Neural progenitor cell (in vitro differentiated cells): ENCODE results near the gene TTC31. TPM values are rescaled to one million over a fixed set of nuclear protein-coding genes. Genes with fewer than 3 reads are reported as not detected.

Experiments used
- DNase-seq: peaks from one replicate; pipeline ENCODE4 v3.0.0-alpha.2; 2016; ENCODE audit warnings: low spot score
- H2AFZ ChIP-seq: fragments of 200-600 bp; sonication (generic); replicated peaks from 2 replicates; pipeline ENCODE4 v1.6.1; 2016; ENCODE audit warnings: antibody characterized with exemption
- H3F3A ChIP-seq: fragments of 200-600 bp; sonication (generic); 2 replicates; pipeline ENCODE4 v1.6.1; 2016; ENCODE audit warnings: antibody characterized with exemption, low read depth
- H3K27ac ChIP-seq: fragments of 200-600 bp; sonication (generic); 2 replicates; pipeline ENCODE4 v1.5.1; 2016; ENCODE audit warnings: mild to moderate bottlenecking
- H3K27me3 ChIP-seq: fragments of 200-600 bp; sonication (generic); 2 replicates; pipeline ENCODE4 v1.6.1; 2016; ENCODE audit warnings: mild to moderate bottlenecking, moderate library complexity
- H3K36me3 ChIP-seq: fragments of 200-600 bp; sonication (generic); 2 replicates; pipeline ENCODE4 v1.5.1; 2016
- H3K4me1 ChIP-seq: fragments of 200-600 bp; sonication (generic); 2 replicates; pipeline ENCODE4 v1.6.1; 2016; ENCODE audit warnings: mixed run types
- H3K4me2 ChIP-seq: fragments of 200-600 bp; sonication (generic); 2 replicates; pipeline ENCODE4 v1.6.1; 2016
- H3K4me3 ChIP-seq: fragments of 200-600 bp; sonication (generic); 2 replicates; pipeline ENCODE4 v1.5.1; 2016
- H3K79me2 ChIP-seq: fragments of 200-600 bp; sonication (generic); 2 replicates; pipeline ENCODE4 v1.6.1; 2016; ENCODE audit warnings: low read depth
- H3K9ac ChIP-seq: fragments of 200-600 bp; sonication (generic); 2 replicates; pipeline ENCODE4 v1.6.1; 2016
- H3K9me3 ChIP-seq: fragments of 200-600 bp; sonication (generic); 2 replicates; pipeline ENCODE4 v1.5.1; 2016; ENCODE audit warnings: low read depth
- H4K20me1 ChIP-seq: fragments of 200-600 bp; sonication (generic); 2 replicates; pipeline ENCODE4 v1.6.1; 2016; ENCODE audit warnings: low read depth
- H3K27ac Mint-ChIP-seq: 3 replicates; pipeline ENCODE4 v1.8.0; 2021; ENCODE audit warnings: mixed read lengths
- H3K27me3 Mint-ChIP-seq: 2 replicates; pipeline ENCODE4 v1.8.0; 2022; ENCODE audit warnings: low read depth, mild to moderate bottlenecking, inconsistent platforms, moderate library complexity, mixed read lengths; ENCODE audit not compliant: insufficient read depth
- H3K36me3 Mint-ChIP-seq: 3 replicates; pipeline ENCODE4 v1.8.0; 2021; ENCODE audit warnings: mixed read lengths
- H3K4me1 Mint-ChIP-seq: 3 replicates; pipeline ENCODE4 v1.8.0; 2021; ENCODE audit warnings: mixed read lengths
- H3K4me3 Mint-ChIP-seq: 3 replicates; pipeline ENCODE4 v1.8.0; 2021; ENCODE audit warnings: mild to moderate bottlenecking, moderate library complexity, mixed read lengths
- H3K9me3 Mint-ChIP-seq: 3 replicates; pipeline ENCODE4 v1.8.0; 2020; ENCODE audit warnings: mixed read lengths
- EZH2 ChIP-seq: fragments of 200-600 bp; sonication (generic); IDR thresholded peaks from 2 replicates; pipeline ENCODE4 v1.6.1; 2017; ENCODE audit warnings: antibody characterized with exemption, mild to moderate bottlenecking, moderate library complexity
- EZH2phosphoT487 ChIP-seq: fragments of 200-600 bp; sonication (generic); IDR thresholded peaks from 2 replicates; pipeline ENCODE4 v1.6.1; 2017; ENCODE audit warnings: antibody characterized with exemption
- total RNA-seq: library from RNA; depleted of rRNA; stranded (reverse); fragments of >200 nt; gene quantifications from 2 replicates; pipeline ENCODE4 v1.2.3, GENCODE V29; 2015; ENCODE audit warnings: low replicate concordance
- TF ChIP-seq, protein P1 (sequence below): fragments of 200-600 bp; sonication (generic); IDR thresholded peaks from 2 replicates; pipeline ENCODE4 v1.5.1; 2017; ENCODE audit warnings: antibody characterized with exemption, mild to moderate bottlenecking

TTC31 gene
- total RNA-seq, 1 donor from 2014 or later = 22.6 TPM

DNA sequence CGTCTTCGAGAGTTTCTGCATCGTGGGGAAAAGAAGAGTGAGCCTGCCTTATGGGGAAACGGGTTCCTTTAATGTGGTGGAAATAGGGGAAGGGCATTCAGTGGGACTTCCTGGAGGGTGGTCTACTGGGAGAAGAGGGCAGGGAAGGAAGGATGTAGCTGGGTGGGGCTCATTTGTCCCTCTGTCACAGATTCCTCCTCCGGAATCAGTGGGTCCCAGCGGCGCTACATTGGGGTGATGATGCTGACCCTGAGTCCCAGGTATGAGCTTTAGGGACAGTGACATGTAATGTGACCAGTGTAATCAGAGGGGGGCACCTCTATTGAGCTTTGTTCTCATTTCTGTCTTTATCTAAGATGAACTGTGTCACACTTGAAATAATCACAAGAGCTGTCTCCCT, 48.8 kb downstream of the TTC31 start:
- H3K4me1 ChIP-seq = peaks cover 16% of the 10 kb centered on the region
- peaks cover 35% of the 10 kb centered on the region for H3K79me2 ChIP-seq
- no peaks in the 10 kb centered on the region for H3K36me3 ChIP-seq
- no peak overlapping the region for H3K27ac ChIP-seq
- no peak for DNase-seq
- peak overlapping the region; percentile 96 for H3K4me3 Mint-ChIP-seq
- H3K36me3 Mint-ChIP-seq = peaks cover 26% of the 10 kb centered on the region
- H3K9me3 ChIP-seq = no peaks in the 10 kb centered on the region
- no peak overlapping the region for H2AFZ ChIP-seq
- no peaks in the 10 kb centered on the region for H3K9me3 Mint-ChIP-seq
- no peak overlapping the region for H3K9ac ChIP-seq
- peaks cover 29% of the 10 kb centered on the region for H3K4me1 Mint-ChIP-seq
- H3K27me3 ChIP-seq = no peaks in the 10 kb centered on the region
- H3K4me3 ChIP-seq = no peak overlapping the region
- peaks cover 7% of the 10 kb centered on the region for H3K27me3 Mint-ChIP-seq
- no peak overlapping the region for H3K27ac Mint-ChIP-seq
- H3K4me2 ChIP-seq = no peak overlapping the region
- H4K20me1 ChIP-seq = no peaks in the 10 kb centered on the region
- peaks cover 12% of the 10 kb centered on the region for H3F3A ChIP-seq
- TF ChIP-seq, protein P1, sequence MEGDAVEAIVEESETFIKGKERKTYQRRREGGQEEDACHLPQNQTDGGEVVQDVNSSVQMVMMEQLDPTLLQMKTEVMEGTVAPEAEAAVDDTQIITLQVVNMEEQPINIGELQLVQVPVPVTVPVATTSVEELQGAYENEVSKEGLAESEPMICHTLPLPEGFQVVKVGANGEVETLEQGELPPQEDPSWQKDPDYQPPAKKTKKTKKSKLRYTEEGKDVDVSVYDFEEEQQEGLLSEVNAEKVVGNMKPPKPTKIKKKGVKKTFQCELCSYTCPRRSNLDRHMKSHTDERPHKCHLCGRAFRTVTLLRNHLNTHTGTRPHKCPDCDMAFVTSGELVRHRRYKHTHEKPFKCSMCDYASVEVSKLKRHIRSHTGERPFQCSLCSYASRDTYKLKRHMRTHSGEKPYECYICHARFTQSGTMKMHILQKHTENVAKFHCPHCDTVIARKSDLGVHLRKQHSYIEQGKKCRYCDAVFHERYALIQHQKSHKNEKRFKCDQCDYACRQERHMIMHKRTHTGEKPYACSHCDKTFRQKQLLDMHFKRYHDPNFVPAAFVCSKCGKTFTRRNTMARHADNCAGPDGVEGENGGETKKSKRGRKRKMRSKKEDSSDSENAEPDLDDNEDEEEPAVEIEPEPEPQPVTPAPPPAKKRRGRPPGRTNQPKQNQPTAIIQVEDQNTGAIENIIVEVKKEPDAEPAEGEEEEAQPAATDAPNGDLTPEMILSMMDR = no peak
- no peak for TF ChIP-seq EZH2phosphoT487
- no peak for TF ChIP-seq EZH2

GRCh38 chr2:74532222-74532621, 49.3 kb downstream of the TTC31 start:
- Mint-ChIP-seq H3K4me1 (peaks cover 29% of the 10 kb centered on the region), H3K27me3 (peaks cover 7% of the 10 kb centered on the region), H3K9me3 (no peaks in the 10 kb centered on the region), H3K36me3 (peaks cover 20% of the 10 kb centered on the region), H3K4me3 (peak overlapping the region; percentile 50), H3K27ac (no peak overlapping the region)
- Histone ChIP-seq H4K20me1 (no peaks in the 10 kb centered on the region), H3F3A (peaks cover 12% of the 10 kb centered on the region), H3K27ac (no peak overlapping the region), H3K9me3 (no peaks in the 10 kb centered on the region), H3K4me3 (no peak overlapping the region), H3K27me3 (no peaks in the 10 kb centered on the region), H3K79me2 (peaks cover 35% of the 10 kb centered on the region), H3K4me1 (peaks cover 16% of the 10 kb centered on the region), H3K4me2 (no peak overlapping the region), H2AFZ (no peak overlapping the region), H3K9ac (no peak overlapping the region), H3K36me3 (no peaks in the 10 kb centered on the region)
- TF ChIP-seq EZH2phosphoT487 (no peak), EZH2 (no peak)
- TF ChIP-seq, protein P1 = no peak
- no peak for DNase-seq

GRCh38 chr2:74533464-74533863, 50.6 kb downstream of the TTC31 start:
- Mint-ChIP-seq H3K4me3 (peak overlapping the region; percentile 24), H3K4me1 (peaks cover 23% of the 10 kb centered on the region), H3K36me3 (peaks cover 16% of the 10 kb centered on the region), H3K27ac (no peak overlapping the region), H3K27me3 (peaks cover 7% of the 10 kb centered on the region), H3K9me3 (no peaks in the 10 kb centered on the region)
- no peak overlapping the region for H3K9ac ChIP-seq
- no peak overlapping the region for H3K4me2 ChIP-seq
- H3K27ac ChIP-seq = no peak overlapping the region
- no peaks in the 10 kb centered on the region for H3K36me3 ChIP-seq
- peaks cover 12% of the 10 kb centered on the region for H3F3A ChIP-seq
- peaks cover 14% of the 10 kb centered on the region for H3K4me1 ChIP-seq
- no peak overlapping the region for H2AFZ ChIP-seq
- H4K20me1 ChIP-seq = no peaks in the 10 kb centered on the region
- peaks cover 26% of the 10 kb centered on the region for H3K79me2 ChIP-seq
- no peak overlapping the region for H3K4me3 ChIP-seq
- no peak for DNase-seq
- TF ChIP-seq, protein P1 = no peak
- TF ChIP-seq EZH2phosphoT487 (no peak), EZH2 (no peak)
- no peaks in the 10 kb centered on the region for H3K27me3 ChIP-seq
- H3K9me3 ChIP-seq = no peaks in the 10 kb centered on the region
